VCaP (cell line): ENCODE measurements around the gene EFCAB6.

Experiments used
- H3K27ac ChIP-seq: fragments of 450-650 bp; 2 replicates; pipeline ENCODE4 v1.5.1; 2017
- TF ChIP-seq, protein P1 (sequence below): fragments of 450-650 bp; conservative IDR thresholded peaks from 2 replicates; pipeline ENCODE4 v1.5.1; 2017; ENCODE audit warnings: mild to moderate bottlenecking, moderate library complexity

EFCAB6 gene

GRCh38 chr22:43740587-43741270 lies 71.4 kb downstream of the EFCAB6 start:
- TF ChIP-seq, protein P1, sequence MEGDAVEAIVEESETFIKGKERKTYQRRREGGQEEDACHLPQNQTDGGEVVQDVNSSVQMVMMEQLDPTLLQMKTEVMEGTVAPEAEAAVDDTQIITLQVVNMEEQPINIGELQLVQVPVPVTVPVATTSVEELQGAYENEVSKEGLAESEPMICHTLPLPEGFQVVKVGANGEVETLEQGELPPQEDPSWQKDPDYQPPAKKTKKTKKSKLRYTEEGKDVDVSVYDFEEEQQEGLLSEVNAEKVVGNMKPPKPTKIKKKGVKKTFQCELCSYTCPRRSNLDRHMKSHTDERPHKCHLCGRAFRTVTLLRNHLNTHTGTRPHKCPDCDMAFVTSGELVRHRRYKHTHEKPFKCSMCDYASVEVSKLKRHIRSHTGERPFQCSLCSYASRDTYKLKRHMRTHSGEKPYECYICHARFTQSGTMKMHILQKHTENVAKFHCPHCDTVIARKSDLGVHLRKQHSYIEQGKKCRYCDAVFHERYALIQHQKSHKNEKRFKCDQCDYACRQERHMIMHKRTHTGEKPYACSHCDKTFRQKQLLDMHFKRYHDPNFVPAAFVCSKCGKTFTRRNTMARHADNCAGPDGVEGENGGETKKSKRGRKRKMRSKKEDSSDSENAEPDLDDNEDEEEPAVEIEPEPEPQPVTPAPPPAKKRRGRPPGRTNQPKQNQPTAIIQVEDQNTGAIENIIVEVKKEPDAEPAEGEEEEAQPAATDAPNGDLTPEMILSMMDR, result no peak
- no peak overlapping the region for H3K27ac ChIP-seq

GRCh38 chr22:43739851-43740379 lies 72.2 kb downstream of the EFCAB6 start:
- no peak overlapping the region for H3K27ac ChIP-seq
- TF ChIP-seq, protein P1, result no peak

DNA sequence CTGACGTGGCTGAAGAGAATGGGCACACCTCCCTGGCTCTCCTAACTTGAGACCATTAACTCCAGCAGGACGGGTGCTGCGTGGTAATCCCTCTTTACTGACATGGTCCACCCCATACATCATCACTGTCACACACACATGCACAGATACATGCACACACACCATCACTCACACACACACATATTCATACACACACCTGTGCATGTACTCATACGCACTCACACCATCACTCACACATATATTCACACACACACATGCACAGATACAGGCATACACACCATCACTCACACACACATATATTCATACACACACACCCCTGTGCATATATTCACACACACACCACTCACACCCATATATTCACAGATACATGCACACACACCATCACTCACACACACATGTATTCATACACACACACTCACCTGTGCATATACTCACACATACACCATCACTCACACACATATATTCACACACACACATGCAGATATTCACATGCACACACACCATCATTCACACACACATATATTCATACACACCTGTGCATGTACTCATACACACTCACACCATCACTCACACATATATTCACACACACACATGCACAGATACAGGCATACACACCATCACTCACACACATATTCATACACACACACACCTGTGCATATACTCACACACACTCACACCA lies 74.8 kb downstream of the EFCAB6 start:
- H3K27ac ChIP-seq, result no peak overlapping the region
- TF ChIP-seq, protein P1, result no peak

DNA sequence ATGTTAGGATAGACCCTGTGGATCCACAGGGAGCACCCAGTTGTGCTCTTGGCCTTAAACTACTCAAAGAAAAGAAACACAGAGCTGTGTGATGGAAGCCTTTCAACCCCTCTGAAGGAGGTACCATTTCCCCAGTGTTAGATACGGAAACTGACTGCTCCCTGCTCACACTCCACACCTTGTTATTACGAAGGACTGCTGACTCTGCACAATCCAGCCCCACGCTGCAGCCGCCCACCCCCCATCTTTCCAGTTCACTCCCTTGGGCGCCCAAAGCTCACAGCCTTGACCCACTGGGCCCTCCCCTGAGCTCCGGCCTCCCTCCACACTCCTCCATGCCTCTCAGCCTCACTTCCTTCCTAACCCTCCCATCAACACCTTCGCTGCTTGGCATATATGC lies 75.5 kb downstream of the EFCAB6 start:
- H3K27ac ChIP-seq, result no peak overlapping the region

DNA sequence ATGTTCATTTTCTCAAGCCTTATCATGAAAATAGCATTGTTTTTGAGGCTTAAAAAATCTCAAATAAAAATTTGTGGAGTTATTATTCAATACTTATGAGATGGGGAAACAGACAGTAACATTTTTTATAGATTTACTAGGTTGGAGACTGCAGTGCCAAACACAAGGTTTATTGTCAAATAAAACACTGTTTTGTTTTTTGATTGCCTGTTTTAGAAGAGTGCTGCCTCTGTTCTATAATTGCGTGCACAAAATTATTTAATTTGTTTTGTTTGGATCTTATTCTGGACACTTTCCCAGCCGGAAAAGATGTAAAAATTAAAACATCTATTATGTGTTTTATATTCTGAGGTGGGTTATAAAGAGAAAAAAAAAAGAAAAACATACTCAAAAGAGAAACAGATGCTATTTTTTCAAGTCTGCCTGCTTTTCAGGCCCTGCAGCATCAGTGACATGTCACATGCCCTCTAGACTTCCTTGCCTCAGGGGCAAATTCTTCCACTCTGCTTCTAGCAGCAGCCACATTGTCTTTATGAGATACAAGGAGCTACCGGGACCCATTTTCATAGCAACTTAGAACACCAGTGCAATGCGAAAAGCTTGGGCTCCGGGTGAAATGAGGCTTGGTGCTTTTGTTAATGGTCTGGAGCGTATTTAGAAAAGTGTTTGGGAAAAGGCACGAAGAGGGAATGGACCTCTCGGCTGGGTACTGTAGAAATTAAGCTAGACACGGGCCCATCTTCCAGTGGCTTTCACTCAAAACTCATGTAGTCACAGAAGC lies 77.5 kb downstream of the EFCAB6 start:
- peak overlapping the region; percentile 67 for H3K27ac ChIP-seq
- TF ChIP-seq, protein P1, result no peak

More for the DNA sequence above, 75.5 kb downstream of the EFCAB6 start:
- TF ChIP-seq, protein P1, result no peak

DNA sequence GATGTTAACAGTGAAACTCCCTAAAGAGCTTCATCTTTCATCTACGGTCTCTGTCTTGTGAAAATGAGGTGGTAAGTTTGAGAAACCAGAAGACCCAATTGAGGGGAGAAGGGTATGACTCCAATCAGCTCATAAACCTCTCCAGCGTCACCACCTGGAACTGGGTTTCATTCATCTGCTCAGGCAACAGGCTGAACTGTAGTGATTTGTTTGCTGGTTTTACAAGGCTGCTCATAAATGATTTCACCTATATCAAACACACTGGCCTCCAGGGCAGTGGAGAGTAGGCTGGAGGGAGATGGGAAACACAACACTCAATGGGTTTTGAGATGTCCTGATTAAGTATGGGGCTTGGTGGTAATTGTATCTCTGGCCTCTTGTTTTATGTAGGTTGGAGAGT lies 79.0 kb downstream of the EFCAB6 start:
- H3K27ac ChIP-seq, result peak overlapping the region; percentile 67; the same call in 1 of the 2 replicates
- TF ChIP-seq, protein P1, result no peak

DNA sequence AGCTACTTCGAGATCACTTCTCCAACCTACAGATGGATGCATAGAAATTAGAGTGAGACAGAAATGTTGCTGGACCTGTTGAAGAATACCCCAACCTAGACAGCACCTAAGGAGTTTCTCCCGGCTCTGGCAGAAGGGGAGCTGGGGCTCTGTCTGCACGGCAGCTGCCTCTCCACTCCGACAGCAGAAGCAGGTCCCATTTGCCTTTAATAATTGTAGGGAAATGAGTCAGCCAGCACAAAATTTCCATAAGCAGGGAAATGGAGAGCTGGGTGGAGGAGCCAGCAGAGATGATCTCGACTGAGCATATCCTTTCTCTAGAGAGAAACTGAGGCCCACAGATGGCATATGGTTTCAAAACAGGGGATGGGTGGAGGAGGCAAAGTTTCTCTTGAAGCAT lies 80.1 kb downstream of the EFCAB6 start:
- no peak overlapping the region for H3K27ac ChIP-seq
- TF ChIP-seq, protein P1, result no peak
